Loucy (cell line): Measurements from ENCODE around the gene CPNE9.

ENCODE experiments used
- EZH2phosphoT487 ChIP-seq: fragments of 200-600 bp; IDR thresholded peaks from 2 replicates; pipeline ENCODE4 v1.6.1; 2018; ENCODE audit warnings: antibody characterized with exemption, mild to moderate bottlenecking, moderate library complexity, borderline replicate concordance
- TF ChIP-seq, protein P1 (sequence below): fragments of 200-600 bp; sonication (generic); conservative IDR thresholded peaks from 2 replicates; pipeline ENCODE4 v1.5.1; 2014; ENCODE audit warnings: mild to moderate bottlenecking, antibody characterized with exemption, low read length

DNA sequence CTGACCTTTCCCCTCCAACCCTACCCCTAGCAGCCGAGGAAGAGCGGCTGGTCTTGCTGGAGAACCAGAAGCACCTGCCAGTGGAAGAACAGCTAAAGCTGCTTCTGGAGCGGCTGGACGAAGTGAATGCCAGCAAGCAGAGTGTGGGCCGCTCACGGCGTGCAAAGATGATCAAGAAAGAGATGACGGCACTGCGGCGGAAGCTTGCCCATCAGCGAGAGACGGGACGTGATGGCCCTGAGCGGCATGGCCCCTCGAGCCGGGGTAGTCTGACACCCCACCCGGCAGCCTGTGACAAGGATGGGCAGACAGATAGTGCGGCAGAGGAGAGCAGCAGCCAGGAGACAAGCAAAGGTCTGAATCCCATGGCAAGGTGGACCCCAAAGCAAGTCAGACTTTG lies 39.9 kb downstream of the CPNE9 start:
- TF ChIP-seq, protein P1, sequence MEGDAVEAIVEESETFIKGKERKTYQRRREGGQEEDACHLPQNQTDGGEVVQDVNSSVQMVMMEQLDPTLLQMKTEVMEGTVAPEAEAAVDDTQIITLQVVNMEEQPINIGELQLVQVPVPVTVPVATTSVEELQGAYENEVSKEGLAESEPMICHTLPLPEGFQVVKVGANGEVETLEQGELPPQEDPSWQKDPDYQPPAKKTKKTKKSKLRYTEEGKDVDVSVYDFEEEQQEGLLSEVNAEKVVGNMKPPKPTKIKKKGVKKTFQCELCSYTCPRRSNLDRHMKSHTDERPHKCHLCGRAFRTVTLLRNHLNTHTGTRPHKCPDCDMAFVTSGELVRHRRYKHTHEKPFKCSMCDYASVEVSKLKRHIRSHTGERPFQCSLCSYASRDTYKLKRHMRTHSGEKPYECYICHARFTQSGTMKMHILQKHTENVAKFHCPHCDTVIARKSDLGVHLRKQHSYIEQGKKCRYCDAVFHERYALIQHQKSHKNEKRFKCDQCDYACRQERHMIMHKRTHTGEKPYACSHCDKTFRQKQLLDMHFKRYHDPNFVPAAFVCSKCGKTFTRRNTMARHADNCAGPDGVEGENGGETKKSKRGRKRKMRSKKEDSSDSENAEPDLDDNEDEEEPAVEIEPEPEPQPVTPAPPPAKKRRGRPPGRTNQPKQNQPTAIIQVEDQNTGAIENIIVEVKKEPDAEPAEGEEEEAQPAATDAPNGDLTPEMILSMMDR: no peak
- no peak for TF ChIP-seq EZH2phosphoT487
